PC-9 (cell line): Measurements from ENCODE around the gene CHST15. TPM values are rescaled to one million over a fixed set of nuclear protein-coding genes. Genes with fewer than 3 reads are reported as not detected.

Experiments
- BruUV-seq: library from RNA; stranded (reverse); fragments of 400-500 nt; replicated peaks from 2 replicates; lab custom pipeline; 2021; lab: Mats Ljungman, UMichigan
- CTCF ChIA-PET: fragments of 300-600 bp; sonication (Branson Sonifier 250); formaldehyde crosslinking; loops from one replicate; lab custom pipeline; 2022; ENCODE audit warnings: antibody characterized with exemption; lab: Charles Lee
- POLR2A ChIA-PET: fragments of 300-600 bp; sonication (Branson Sonifier 250); formaldehyde crosslinking; loops from one replicate; lab custom pipeline; 2022; ENCODE audit warnings: antibody characterized with exemption; ENCODE audit not compliant: unreplicated experiment; lab: Charles Lee
- DNase-seq, 2 experiments: peaks; one replicate each; pipeline versions ENCODE4 v3.0.0 to v3.0.0-alpha.2; 2015 to 2022; ENCODE audit warnings: mixed read lengths in 1 of 2
- H2AFZ ChIP-seq: fragments of 200-600 bp; sonication (generic); 2 replicates; pipeline ENCODE4 v1.8.1; 2017; ENCODE audit warnings: antibody characterized with exemption
- H3F3A ChIP-seq: fragments of 200-600 bp; sonication (generic); 2 replicates; pipeline ENCODE4 v1.8.1; 2017; ENCODE audit warnings: antibody characterized with exemption, mild to moderate bottlenecking, low read depth; ENCODE audit not compliant: insufficient read depth
- H3K27ac ChIP-seq: fragments of 200-600 bp; sonication (generic); 2 replicates; pipeline ENCODE4 v1.6.1; 2016; ENCODE audit warnings: mixed run types
- H3K27me3 ChIP-seq: fragments of 200-600 bp; sonication (generic); 2 replicates; pipeline ENCODE4 v1.6.1; 2016; ENCODE audit warnings: low read depth, mixed run types; ENCODE audit not compliant: insufficient read depth
- H3K36me3 ChIP-seq: fragments of 200-600 bp; sonication (generic); 2 replicates; pipeline ENCODE4 v1.6.1; 2016; ENCODE audit warnings: low read depth, mixed run types
- H3K4me1 ChIP-seq: fragments of 200-600 bp; sonication (generic); replicated peaks from 2 replicates; pipeline ENCODE4 v1.6.1; 2016; ENCODE audit warnings: mixed run types; ENCODE audit not compliant: insufficient read depth
- H3K4me2 ChIP-seq: fragments of 200-600 bp; sonication (generic); 2 replicates; pipeline ENCODE4 v1.6.1; 2017; ENCODE audit warnings: mixed run types
- H3K4me3 ChIP-seq: fragments of 200-600 bp; sonication (generic); 2 replicates; pipeline ENCODE4 v1.6.1; 2016; ENCODE audit warnings: mixed run types
- H3K79me2 ChIP-seq: fragments of 200-600 bp; sonication (generic); 2 replicates; pipeline ENCODE4 v1.6.1; 2017; ENCODE audit warnings: low read depth, mixed run types
- H3K9me2 ChIP-seq: fragments of 200-600 bp; sonication (generic); 2 replicates; pipeline ENCODE4 v1.8.1; 2017; ENCODE audit warnings: mild to moderate bottlenecking; ENCODE audit not compliant: insufficient read depth
- H3K9me3 ChIP-seq: fragments of 200-600 bp; sonication (generic); 2 replicates; pipeline ENCODE4 v1.8.1; 2016; ENCODE audit warnings: low read depth; ENCODE audit not compliant: insufficient read depth
- H4K20me1 ChIP-seq: fragments of 200-600 bp; sonication (generic); 2 replicates; pipeline ENCODE4 v1.8.1; 2017; ENCODE audit not compliant: insufficient read depth
- CTCF ChIP-seq: fragments of 200-600 bp; sonication (generic); conservative IDR thresholded peaks from 2 replicates; pipeline ENCODE4 v1.6.1; 2017; ENCODE audit warnings: mixed run types, antibody characterized with exemption, mild to moderate bottlenecking, moderate library complexity
- EZH2 ChIP-seq: fragments of 200-600 bp; sonication (generic); IDR thresholded peaks from 2 replicates; pipeline ENCODE4 v1.8.0; 2017; ENCODE audit warnings: antibody characterized with exemption, low read depth
- intact Hi-C: fragments of 100-400 bp; cut with micrococcal nuclease; formaldehyde crosslinking; loops from one replicate; pipeline ENCODE4 v1.10.0; 2022; ENCODE audit not compliant: unreplicated experiment
- total RNA-seq: library from RNA; stranded (reverse); gene quantifications from 2 replicates; pipeline ENCODE4 v1.2.3, GENCODE V29; 2021

The CHST15 gene
- total RNA-seq, 1 experiment from 2014 or later: 24.6 TPM

GRCh38 chr10:124142006-124142739 lies 48.8 kb upstream of the CHST15 start:
- Histone ChIP-seq H3K4me3 (no peak overlapping the region), H3K79me2 (no peaks in the 10 kb centered on the region), H3F3A (0 out of 2 replicates have a peak, but pooled peaks cover 4% of the 10 kb centered on the region), H3K9me3 (no peaks in the 10 kb centered on the region), H3K27ac (no peak overlapping the region), H4K20me1 (no peaks in the 10 kb centered on the region), H3K4me1 (peaks cover 22% of the 10 kb centered on the region), H3K4me2 (no peak overlapping the region), H3K27me3 (no peaks in the 10 kb centered on the region), H3K9me2 (no peaks in the 10 kb centered on the region), H2AFZ (no peak overlapping the region), H3K36me3 (no peaks in the 10 kb centered on the region)
- ChIA-PET CTCF (no interaction called here), POLR2A (no interaction called here)
- no peak for DNase-seq
- intact Hi-C loops: no loop called here
- no peak for TF ChIP-seq EZH2
- TF ChIP-seq CTCF: no peak
- BruUV-seq: no TSS peak

- DNase-seq: no peak
- no TSS peak for BruUV-seq
- H3K79me2 ChIP-seq: no peaks in the 10 kb centered on the region
- H2AFZ ChIP-seq: no peak overlapping the region
- H4K20me1 ChIP-seq: no peaks in the 10 kb centered on the region
- H3K27ac ChIP-seq: no peak overlapping the region
- H3K27me3 ChIP-seq: no peaks in the 10 kb centered on the region
- POLR2A ChIA-PET: no interaction called here
- H3K4me3 ChIP-seq: no peak overlapping the region
- TF ChIP-seq CTCF (no peak), EZH2 (no peak)
- H3K9me3 ChIP-seq: no peaks in the 10 kb centered on the region
- no peak overlapping the region for H3K4me2 ChIP-seq
- H3F3A ChIP-seq: no peaks in the 10 kb centered on the region
- CTCF ChIA-PET: no interaction called here
- no peaks in the 10 kb centered on the region for H3K9me2 ChIP-seq
- H3K36me3 ChIP-seq: no peaks in the 10 kb centered on the region
- intact Hi-C loops: no loop called here
- no peaks in the 10 kb centered on the region for H3K4me1 ChIP-seq
Observed at GRCh38 chr10:124138883-124139348, 45.5 kb upstream of the CHST15 start.

GRCh38 chr10:124138195-124138882 lies 44.9 kb upstream of the CHST15 start:
- Histone ChIP-seq H3K9me3 (no peaks in the 10 kb centered on the region), H3K27me3 (no peaks in the 10 kb centered on the region), H3K4me1 (no peaks in the 10 kb centered on the region), H4K20me1 (no peaks in the 10 kb centered on the region), H3K79me2 (no peaks in the 10 kb centered on the region), H3K36me3 (no peaks in the 10 kb centered on the region), H3K27ac (no peak overlapping the region), H3F3A (no peaks in the 10 kb centered on the region), H3K4me2 (no peak overlapping the region), H2AFZ (no peak overlapping the region), H3K9me2 (no peaks in the 10 kb centered on the region), H3K4me3 (no peak overlapping the region)
- ChIA-PET POLR2A (no interaction called here), CTCF (no interaction called here)
- no peak for TF ChIP-seq CTCF
- TF ChIP-seq EZH2: no peak
- DNase-seq: no peak
- intact Hi-C loops: no loop called here
- BruUV-seq: no TSS peak
